Measurements from ENCODE around the gene THSD7B. TPM values are rescaled to one million over a fixed set of nuclear protein-coding genes. Genes with fewer than 3 reads are reported as not detected.

THSD7B gene
- total and polyA plus RNA-seq, 10 donors = 0.02 to 0.17 (median 0.09) TPM; not detected in 7

DNA sequence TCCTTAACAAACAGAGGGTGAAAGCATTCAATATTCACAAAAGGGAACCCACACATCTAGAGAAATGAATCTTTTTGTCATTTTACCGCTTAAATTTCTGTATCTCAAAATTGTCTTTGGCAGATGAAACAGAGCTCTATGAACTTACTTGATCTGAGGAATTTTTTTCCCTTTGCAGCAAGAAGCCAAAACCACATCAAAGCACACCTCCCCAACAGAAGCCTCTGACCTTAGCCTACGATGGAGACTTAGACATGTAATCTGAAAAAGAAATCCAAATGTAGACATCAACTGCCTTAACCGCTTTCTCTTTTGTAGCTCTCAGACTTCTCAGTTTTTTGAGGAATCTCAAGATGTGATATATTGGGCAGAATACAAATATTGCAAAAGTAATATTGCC is 911.0 kb downstream of the THSD7B start:
- H3K9me3 ChIP-seq = no peaks in the 10 kb centered on the region
- DNase-seq = no peak
- WGBS, 5 donors = 59 to 77% (median 73%) methylated on average over 3 of the region's 3 CpGs
- no peaks in the 10 kb centered on the region for H3K36me3 ChIP-seq
- H3K27ac ChIP-seq = no peak overlapping the region
- no peak for TF ChIP-seq POLR2A (IDR thresholded peaks at IDR 0.05)
- no peak for TF ChIP-seq CTCF (IDR thresholded peaks at IDR 0.05 in 8 of 11, conservative IDR thresholded peaks at IDR 0.05 in 3 of 11)
- no peak for TF ChIP-seq POLR2AphosphoS5 (IDR thresholded peaks at IDR 0.05)
- intact Hi-C loops (cut with DNase I; ENCODE audit: low total_unique reads) = no loop called here
- H3K4me1 ChIP-seq = no peaks in the 10 kb centered on the region
- H3K4me3 ChIP-seq = no peak overlapping the region
- no peaks in the 10 kb centered on the region for H3K27me3 ChIP-seq (replicated peaks in 1 of 7)

DNA sequence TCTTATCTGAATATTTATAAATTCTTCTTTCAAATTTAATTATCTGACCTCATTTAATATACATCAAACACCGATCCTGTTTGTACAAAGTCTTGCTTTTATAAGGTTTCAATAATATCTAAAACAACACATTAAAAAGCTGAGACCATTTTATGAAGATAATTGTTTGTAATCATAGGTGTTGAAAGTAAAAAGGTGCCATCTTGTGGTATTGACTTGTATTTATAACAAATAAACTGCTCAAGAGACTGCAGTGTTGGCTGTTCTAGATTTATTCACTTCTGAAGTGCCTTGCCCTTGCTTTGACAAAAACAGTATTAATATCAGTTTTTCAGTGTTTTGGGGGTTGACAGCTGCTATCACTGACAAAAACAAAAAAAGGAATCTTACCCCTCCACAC is 912.1 kb downstream of the THSD7B start:
- Histone ChIP-seq H3K9me3 (no peaks in the 10 kb centered on the region), H3K27ac (no peak overlapping the region), H3K36me3 (no peaks in the 10 kb centered on the region), H3K4me1 (no peaks in the 10 kb centered on the region), H3K27me3 (replicated peaks in 1 of 7) (no peaks in the 10 kb centered on the region), H3K4me3 (no peak overlapping the region)
- TF ChIP-seq CTCF (IDR thresholded peaks at IDR 0.05 in 8 of 11, conservative IDR thresholded peaks at IDR 0.05 in 3 of 11) = no peak
- TF ChIP-seq POLR2AphosphoS5 (IDR thresholded peaks at IDR 0.05) = no peak
- no peak for TF ChIP-seq POLR2A (IDR thresholded peaks at IDR 0.05)
- WGBS, 5 donors = 74 to 90% (median 88%) methylated on average over 1 of the region's 1 CpG
- intact Hi-C loops (cut with DNase I; ENCODE audit: low total_unique reads) = no loop called here
- DNase-seq = no peak

GRCh38 chr2:137689549-137689948 is 924.2 kb downstream of the THSD7B start:
- Histone ChIP-seq H3K9me3 (no peaks in the 10 kb centered on the region), H3K27ac (no peak overlapping the region), H3K4me1 (no peaks in the 10 kb centered on the region), H3K4me3 (no peak overlapping the region), H3K27me3 (replicated peaks in 1 of 7) (no peaks in the 10 kb centered on the region), H3K36me3 (no peaks in the 10 kb centered on the region)
- WGBS, 5 donors = 0 to 82% (median 38%) methylated on average over 1 of the region's 1 CpG
- no peak for TF ChIP-seq POLR2A (IDR thresholded peaks at IDR 0.05)
- no peak for TF ChIP-seq POLR2AphosphoS5 (IDR thresholded peaks at IDR 0.05)
- TF ChIP-seq CTCF (IDR thresholded peaks at IDR 0.05 in 8 of 11, conservative IDR thresholded peaks at IDR 0.05 in 3 of 11) = no peak
- DNase-seq = no peak
- intact Hi-C loops (cut with DNase I; ENCODE audit: low total_unique reads) = no loop called here

DNA sequence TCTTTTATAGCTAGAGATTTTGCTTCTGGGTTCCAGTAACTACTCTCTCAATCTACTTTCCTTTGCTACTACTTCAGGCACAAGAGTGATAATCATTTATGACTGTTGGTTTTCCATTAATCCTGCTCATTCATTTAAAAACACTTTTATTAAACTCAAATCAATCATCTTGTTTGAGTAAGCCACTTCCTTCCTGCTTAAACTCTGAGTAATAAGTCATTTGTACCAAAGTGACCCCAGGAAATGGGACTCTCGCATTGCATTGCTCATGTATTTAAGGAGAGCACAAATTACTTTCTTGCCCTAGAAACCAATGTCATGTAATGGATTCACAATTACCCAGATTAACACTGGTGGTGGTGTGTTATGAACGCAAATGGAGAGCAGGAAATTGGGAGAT is 928.2 kb downstream of the THSD7B start:
- H3K36me3 ChIP-seq = no peaks in the 10 kb centered on the region
- intact Hi-C loops (cut with DNase I; ENCODE audit: low total_unique reads) = no loop called here
- no peak overlapping the region for H3K4me3 ChIP-seq
- 2 to 15% (median 3%) methylated on average over 2 of the region's 2 CpGs for WGBS, 5 donors
- DNase-seq = no peak
- H3K9me3 ChIP-seq = peaks cover 0 to 12% (median 0%) of the 10 kb centered on the region in 8 donors
- TF ChIP-seq POLR2AphosphoS5 (IDR thresholded peaks at IDR 0.05) (no peak), CTCF (IDR thresholded peaks at IDR 0.05 in 8 of 11, conservative IDR thresholded peaks at IDR 0.05 in 3 of 11) (no peak), POLR2A (IDR thresholded peaks at IDR 0.05) (no peak)
- H3K27me3 ChIP-seq (replicated peaks in 1 of 7) = no peaks in the 10 kb centered on the region
- H3K27ac ChIP-seq = no peak overlapping the region
- H3K4me1 ChIP-seq = no peaks in the 10 kb centered on the region

Data from spleen (tissue), 11 donors.